Measurements from ENCODE around the gene GPR68.
"Not testable (repeated sequence)": the region's sequence is repeated elsewhere in the genome, so short reads cannot be mapped to it uniquely, and the experiment has no call there.

Gene GPR68

DNA sequence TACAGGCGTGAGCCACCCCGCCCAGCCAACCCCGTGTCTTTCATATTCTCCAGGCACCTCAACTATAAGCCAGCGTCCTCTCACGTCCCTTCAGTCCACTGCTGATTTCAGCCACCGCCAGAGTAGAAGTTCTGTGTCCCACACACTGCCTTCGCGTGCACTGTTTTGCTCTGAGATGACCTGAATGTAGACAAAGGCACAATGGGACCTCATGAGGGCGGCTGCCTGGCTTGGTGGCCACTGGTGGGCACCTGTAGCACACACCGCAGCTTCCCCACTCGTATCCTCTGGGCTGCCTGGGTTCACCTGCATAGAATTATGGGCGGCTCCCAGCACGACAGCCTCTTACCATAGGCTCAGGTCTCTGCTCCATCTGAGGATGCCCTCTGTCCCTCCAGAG is 57.2 kb downstream of the GPR68 start:
- DNase-seq = no peak

DNA sequence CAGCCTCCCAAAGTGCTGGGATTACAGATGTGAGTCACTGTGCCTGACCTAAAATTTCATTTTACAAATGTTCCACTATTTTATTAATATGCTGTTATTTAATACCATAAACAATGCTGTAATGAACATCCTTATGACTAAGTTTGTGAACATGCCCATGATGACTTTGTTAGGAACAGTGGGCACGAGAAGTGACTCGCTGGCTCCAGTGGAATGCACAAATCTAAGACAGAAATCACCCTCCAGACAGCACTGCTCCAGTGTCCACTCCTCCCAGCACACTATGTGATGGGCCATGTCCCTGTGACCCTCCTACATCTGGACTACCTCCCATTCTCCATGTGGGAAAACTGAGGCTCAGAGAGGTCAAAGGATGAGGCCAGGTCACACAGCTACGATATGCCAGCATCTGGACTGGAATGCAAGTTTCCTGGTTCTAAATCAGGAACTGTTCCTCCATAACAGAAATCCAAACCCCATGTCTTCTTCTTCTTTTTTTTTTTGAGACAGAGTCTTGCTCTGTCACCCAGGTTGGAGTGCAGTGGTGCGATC is 57.9 kb downstream of the GPR68 start:
- DNase-seq = no peak

DNA sequence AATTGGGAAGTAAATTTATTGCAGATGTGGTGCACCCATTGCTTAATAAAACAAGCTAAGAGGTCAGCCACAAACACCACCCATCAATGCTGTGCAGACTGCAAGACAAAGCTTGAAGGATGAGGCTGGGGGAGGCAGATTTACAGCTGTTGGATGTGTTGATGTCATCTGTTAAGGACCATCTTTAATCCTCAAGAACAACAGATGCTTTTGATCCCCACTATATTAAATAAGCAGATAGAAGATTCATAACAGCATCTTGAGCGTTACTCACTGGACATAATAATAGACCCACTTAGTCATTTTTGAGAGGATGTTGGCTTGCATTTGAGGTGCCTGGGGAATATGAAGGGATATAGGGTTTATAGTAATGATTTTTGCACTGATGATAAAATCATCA is 58.8 kb downstream of the GPR68 start:
- no peak for DNase-seq

DNA sequence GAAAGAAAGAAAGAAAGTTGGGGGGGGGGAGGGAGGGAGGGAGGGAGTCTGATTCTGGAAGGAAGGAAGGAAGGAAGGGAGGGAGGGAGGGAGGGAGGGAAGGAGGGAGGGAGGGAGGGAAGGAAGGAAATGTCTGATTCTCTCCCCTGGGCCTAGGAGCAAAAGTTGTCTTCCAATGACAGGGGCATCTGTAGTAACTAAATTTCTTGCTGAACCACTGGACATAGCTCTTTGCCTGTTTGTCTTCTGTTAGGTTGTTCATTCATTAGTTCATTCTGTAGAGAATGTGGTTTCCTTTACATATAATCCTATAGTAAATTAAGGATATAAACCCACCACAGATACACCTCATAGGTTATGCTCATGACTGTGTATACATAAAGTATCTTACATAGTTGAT is 59.9 kb downstream of the GPR68 start:
- no peak for DNase-seq

DNA sequence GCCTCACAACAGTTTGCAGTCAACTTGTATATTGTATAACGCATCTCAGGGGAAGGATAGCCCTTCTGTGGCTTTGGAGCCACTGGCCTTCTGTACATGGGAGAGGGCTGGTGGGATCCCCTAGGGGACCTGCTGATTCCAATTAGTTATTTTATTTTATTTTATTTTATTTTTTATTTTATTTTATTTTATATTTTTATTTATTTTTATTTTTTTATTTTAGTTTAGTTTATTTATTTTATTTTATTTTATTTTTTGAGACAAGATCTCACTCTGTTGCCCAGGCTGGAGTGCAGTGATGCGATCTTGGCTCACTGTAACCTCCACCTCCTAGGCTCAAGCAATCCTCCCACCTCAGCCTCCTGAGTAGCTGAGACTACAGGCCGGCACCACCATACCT is 61.8 kb downstream of the GPR68 start:
- not testable (repeated sequence) for DNase-seq
